Right renal cortex interstitium (tissue), 3 donors: ENCODE results near the gene MFAP1. TPM values are rescaled to one million over a fixed set of nuclear protein-coding genes. Genes with fewer than 3 reads are reported as not detected.
"Not testable (repeated sequence)": the region's sequence is repeated elsewhere in the genome, so short reads cannot be mapped to it uniquely, and the experiment has no call there.

Experiments used
- DNase-seq, 3 donors: peaks; one replicate each; pipeline ENCODE4 v3.0.0-alpha.2; 2013; ENCODE audit warnings: low read depth in 3 of 3, low spot score in 2 of 3
- polyA plus RNA-seq, 3 donors: library from polyadenylated mRNA; unstranded; fragments of 120-200 nt; gene quantifications; one replicate each; pipeline ENCODE4 v1.2.1, GENCODE V29; 2013; ENCODE audit not compliant: insufficient read length in 3 of 3

Gene MFAP1
- polyA plus RNA-seq: 10 to 100 TPM; 74.1 to 81.8 (median 75.2) TPM

- DNase-seq: peak; percentile 88 to 93 (median 89)
Measured at GRCh38 chr15:43824302-43825246, at the start of gene MFAP1. TSS of gene MFAP1 (minus strand) at chr15:43824690. CDS start at chr15:43824569, 121 bp downstream.

- DNase-seq: no peak
Measured at GRCh38 chr15:43873651-43874050, 49.2 kb upstream of the MFAP1 start.

- DNase-seq: peak; percentile 36 to 55 (median 39)
Measured at GRCh38 chr15:43872416-43873020, 48.0 kb upstream of the MFAP1 start.

- no peak for DNase-seq
Measured at GRCh38 chr15:43871835-43872234, 47.3 kb upstream of the MFAP1 start.

GRCh38 chr15:43868406-43868805 is 43.9 kb upstream of the MFAP1 start:
- no peak for DNase-seq

- no peak for DNase-seq
Measured at GRCh38 chr15:43867096-43867495, 42.6 kb upstream of the MFAP1 start.

GRCh38 chr15:43866636-43867035 is 42.1 kb upstream of the MFAP1 start:
- DNase-seq: not testable (repeated sequence)

- no peak for DNase-seq
Measured at GRCh38 chr15:43859546-43859945, 35.1 kb upstream of the MFAP1 start.

- DNase-seq: no peak
Measured at GRCh38 chr15:43854801-43855200, 30.3 kb upstream of the MFAP1 start.

- no peak for DNase-seq
Measured at GRCh38 chr15:43852607-43853006, 28.1 kb upstream of the MFAP1 start.

- no peak for DNase-seq
Measured at GRCh38 chr15:43851251-43851650, 26.8 kb upstream of the MFAP1 start.

GRCh38 chr15:43845421-43845820 is 20.9 kb upstream of the MFAP1 start:
- no peak for DNase-seq

GRCh38 chr15:43832485-43832884 is 8.0 kb upstream of the MFAP1 start:
- DNase-seq: not testable (repeated sequence)

- not testable (repeated sequence) for DNase-seq
Measured at GRCh38 chr15:43831519-43832052, 7.1 kb upstream of the MFAP1 start.

GRCh38 chr15:43830691-43831275 is 6.3 kb upstream of the MFAP1 start:
- not testable (repeated sequence) for DNase-seq

- DNase-seq: not testable (repeated sequence)
Measured at GRCh38 chr15:43829951-43830540, 5.6 kb upstream of the MFAP1 start.

- no peak for DNase-seq
Measured at GRCh38 chr15:43828061-43828657, 3.7 kb upstream of the MFAP1 start.

- DNase-seq: peak; percentile 47 to 66 (median 50)
Measured at GRCh38 chr15:43826508-43827341, 2.2 kb upstream of the MFAP1 start, which contains the start of gene WDR76. TSS of gene WDR76 (plus strand) at chr15:43827002. CDS start at chr15:43827033, 31 bp downstream.

GRCh38 chr15:43826029-43826507 is 1.6 kb upstream of the MFAP1 start:
- no peak for DNase-seq
